ENCODE results near the gene ZNF439.

- TF ChIP-seq POLR2A (IDR thresholded peaks at IDR 0.05; ENCODE audit: low read depth, low read length) (no peak), TAF1 (IDR thresholded peaks at IDR 0.05; ENCODE audit: low read depth, low read length) (no peak), POLR2AphosphoS5 (IDR thresholded peaks at IDR 0.05; ENCODE audit: low read depth, low read length) (no peak), SPI1 (IDR thresholded peaks at IDR 0.05; ENCODE audit: low read depth, low read length) (no peak), PAX5 (IDR thresholded peaks at IDR 0.05; ENCODE audit: insufficient read depth, low read length, severe bottlenecking) (no peak)
These were observed 24.1 kb downstream of the ZNF439 start for GRCh38 chr19:11872624-11873023.
